ENCODE measurements around the gene RCVRN. TPM values are rescaled to one million over a fixed set of nuclear protein-coding genes. Genes with fewer than 3 reads are reported as not detected.

The RCVRN gene
- total RNA-seq = not detected in 2 replicates

DNA sequence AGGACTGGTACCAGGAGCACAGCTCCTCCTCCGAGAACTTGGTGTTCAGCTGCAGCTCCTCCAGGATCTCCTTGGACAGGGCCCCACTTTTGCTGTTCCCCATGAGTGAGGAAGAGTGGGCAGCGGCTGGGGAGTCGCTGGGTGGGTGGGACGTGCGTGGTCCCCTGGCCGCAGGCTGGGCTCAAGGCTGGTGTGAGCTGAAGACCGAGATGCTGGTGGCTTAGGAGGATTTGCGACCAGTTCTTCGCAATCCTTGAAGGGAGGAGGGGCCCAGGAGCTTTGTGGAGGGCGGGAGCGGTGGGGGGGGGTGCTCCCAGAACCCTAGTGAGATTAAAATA is at the start of gene RCVRN:
Gene RCVRN, minus strand, starts transcription at position 194 of the 338 bp plus-strand sequence. Its CDS starts 91 bp downstream, at position 103.

Other genes with a start within 250 kb of the RCVRN start
- not detected in 2 replicates for gene DHRS7C, start 113.7 kb downstream of the RCVRN start, total RNA-seq
- gene GSG1L2, start 83.2 kb downstream of the RCVRN start, total RNA-seq = not detected in 2 replicates
- 0.06 and 0.39 TPM in 2 replicates for gene GLP2R, start 79.3 kb downstream of the RCVRN start, total RNA-seq

All from cardiac ventricle fibroblast (primary cell).